Measurements from ENCODE around the gene ATG10.
A peak's percentile ranks its signal among the peaks of the same experiment; 100 is the strongest.

ATG10 gene

DNA sequence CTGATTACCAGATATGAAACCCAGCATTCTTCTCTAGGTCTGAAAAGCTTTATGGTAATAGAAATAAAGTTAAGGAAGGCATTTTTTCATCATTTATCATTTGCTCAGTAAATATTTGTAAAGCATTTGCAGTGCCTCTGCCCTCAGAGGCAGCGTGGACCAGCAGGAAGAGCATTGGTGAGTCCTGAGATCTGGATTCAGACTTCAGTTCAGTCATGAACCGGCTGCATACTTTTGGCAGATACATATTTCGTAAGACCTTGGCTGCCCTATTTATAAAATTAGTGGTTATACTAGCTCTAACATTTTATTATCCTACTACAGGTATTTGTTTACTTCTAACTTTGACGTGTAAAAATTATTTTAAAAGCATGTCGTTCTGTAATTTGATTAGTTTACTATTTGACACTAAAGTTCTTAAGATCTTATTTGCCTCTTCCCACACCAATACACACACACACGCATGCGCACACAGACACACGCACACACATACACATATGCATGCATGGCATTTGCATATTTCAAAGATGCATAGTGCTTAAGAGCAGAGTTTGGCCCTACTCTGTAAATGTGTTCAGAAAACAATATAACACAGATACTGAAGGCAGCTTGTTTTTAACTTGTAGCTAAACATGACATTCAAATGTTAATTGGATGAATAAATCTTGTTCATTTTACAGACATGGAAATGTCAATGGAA is 204.4 kb downstream of the ATG10 start:
- TF ChIP-seq POLR2A (IDR thresholded peaks at IDR 0.05; ENCODE audit: extremely low read depth, insufficient read length) (no peak), MYC (IDR thresholded peaks at IDR 0.05; ENCODE audit: low read depth, low read length) (no peak)
- TF ChIP-seq, protein P1, sequence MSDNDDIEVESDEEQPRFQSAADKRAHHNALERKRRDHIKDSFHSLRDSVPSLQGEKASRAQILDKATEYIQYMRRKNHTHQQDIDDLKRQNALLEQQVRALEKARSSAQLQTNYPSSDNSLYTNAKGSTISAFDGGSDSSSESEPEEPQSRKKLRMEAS (IDR thresholded peaks at IDR 0.05; ENCODE audit: low read depth, low read length), result no peak
- TF ChIP-seq, protein P2, sequence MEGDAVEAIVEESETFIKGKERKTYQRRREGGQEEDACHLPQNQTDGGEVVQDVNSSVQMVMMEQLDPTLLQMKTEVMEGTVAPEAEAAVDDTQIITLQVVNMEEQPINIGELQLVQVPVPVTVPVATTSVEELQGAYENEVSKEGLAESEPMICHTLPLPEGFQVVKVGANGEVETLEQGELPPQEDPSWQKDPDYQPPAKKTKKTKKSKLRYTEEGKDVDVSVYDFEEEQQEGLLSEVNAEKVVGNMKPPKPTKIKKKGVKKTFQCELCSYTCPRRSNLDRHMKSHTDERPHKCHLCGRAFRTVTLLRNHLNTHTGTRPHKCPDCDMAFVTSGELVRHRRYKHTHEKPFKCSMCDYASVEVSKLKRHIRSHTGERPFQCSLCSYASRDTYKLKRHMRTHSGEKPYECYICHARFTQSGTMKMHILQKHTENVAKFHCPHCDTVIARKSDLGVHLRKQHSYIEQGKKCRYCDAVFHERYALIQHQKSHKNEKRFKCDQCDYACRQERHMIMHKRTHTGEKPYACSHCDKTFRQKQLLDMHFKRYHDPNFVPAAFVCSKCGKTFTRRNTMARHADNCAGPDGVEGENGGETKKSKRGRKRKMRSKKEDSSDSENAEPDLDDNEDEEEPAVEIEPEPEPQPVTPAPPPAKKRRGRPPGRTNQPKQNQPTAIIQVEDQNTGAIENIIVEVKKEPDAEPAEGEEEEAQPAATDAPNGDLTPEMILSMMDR (IDR thresholded peaks at IDR 0.05; ENCODE audit: low read depth, low read length), result no peak
- DNase-seq (ENCODE audit: low read depth), result no peak
- no peak overlapping the region for H3K4me3 ChIP-seq (ENCODE audit: low read depth, low read length)

DNA sequence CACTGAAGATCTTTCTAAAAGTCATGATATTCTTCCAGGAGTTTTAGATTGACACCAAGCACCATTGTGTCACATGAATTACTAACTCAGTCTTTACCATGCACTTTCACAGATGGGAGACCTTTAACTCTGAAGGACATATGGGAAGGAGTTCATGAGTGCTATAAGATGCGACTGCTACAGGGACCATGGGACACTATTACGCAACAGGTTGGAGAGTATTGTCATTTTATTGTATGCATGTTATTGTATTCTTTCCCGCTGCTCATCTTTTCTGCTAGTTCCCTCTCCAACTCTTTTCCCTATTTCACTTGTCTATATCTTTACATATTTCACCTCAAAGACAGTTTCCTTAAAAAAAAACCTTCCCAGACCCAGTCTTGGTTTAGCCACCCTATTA is 206.6 kb downstream of the ATG10 start:
- TF ChIP-seq MYC (IDR thresholded peaks at IDR 0.05; ENCODE audit: low read depth, low read length) (no peak), POLR2A (IDR thresholded peaks at IDR 0.05; ENCODE audit: extremely low read depth, insufficient read length) (no peak)
- TF ChIP-seq, protein P2 (IDR thresholded peaks at IDR 0.05; ENCODE audit: low read depth, low read length), result no peak
- TF ChIP-seq, protein P1 (IDR thresholded peaks at IDR 0.05; ENCODE audit: low read depth, low read length), result no peak
- no peak overlapping the region for H3K4me3 ChIP-seq (ENCODE audit: low read depth, low read length)
- DNase-seq (ENCODE audit: low read depth), result no peak

DNA sequence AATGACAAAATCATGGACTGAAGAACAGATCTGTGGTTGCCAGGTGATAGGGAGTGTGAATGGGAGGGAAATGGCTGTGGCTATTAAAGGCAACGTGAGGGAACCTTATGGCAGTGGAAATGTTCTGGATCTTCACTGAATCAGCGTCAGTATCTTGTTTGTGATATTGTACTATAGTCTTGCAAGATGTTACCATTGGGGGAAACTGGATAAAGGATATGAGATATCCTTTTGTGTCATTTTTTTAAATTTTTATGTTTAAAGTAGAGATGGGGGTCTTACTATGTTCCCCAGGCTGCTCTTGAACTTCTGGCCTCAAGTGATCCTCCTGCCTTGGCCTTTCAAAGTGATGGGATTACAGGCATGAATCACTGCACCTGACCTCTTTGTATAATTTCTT is 210.8 kb downstream of the ATG10 start:
- TF ChIP-seq, protein P2 (IDR thresholded peaks at IDR 0.05; ENCODE audit: low read depth, low read length), result no peak
- TF ChIP-seq POLR2A (IDR thresholded peaks at IDR 0.05; ENCODE audit: extremely low read depth, insufficient read length), result no peak
- no peak for TF ChIP-seq MYC (IDR thresholded peaks at IDR 0.05; ENCODE audit: low read depth, low read length)
- TF ChIP-seq, protein P1 (IDR thresholded peaks at IDR 0.05; ENCODE audit: low read depth, low read length), result no peak
- DNase-seq (ENCODE audit: low read depth), result no peak
- no peak overlapping the region for H3K4me3 ChIP-seq (ENCODE audit: low read depth, low read length)

DNA sequence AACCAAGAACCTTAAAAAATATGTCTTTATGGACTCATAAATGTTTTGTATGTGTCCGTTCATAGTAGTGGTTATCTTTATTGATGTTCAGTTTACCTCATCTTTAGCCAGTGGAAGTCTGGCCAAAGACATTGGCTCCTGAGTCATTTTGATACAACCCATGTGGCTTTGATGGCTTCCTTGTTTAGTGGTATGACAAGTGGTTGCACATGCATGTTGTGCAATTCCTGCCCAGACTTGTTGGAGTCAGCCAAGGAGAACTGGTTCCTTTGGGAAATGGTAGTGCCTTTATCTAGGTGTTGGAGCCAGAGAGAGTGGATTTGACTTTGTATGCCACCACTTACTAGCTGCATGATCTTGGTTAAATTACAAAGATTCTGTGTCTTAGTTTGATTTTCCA is 212.0 kb downstream of the ATG10 start:
- DNase-seq (ENCODE audit: low read depth), result peak; percentile 62
- TF ChIP-seq, protein P2 (IDR thresholded peaks at IDR 0.05; ENCODE audit: low read depth, low read length), result no peak
- TF ChIP-seq MYC (IDR thresholded peaks at IDR 0.05; ENCODE audit: low read depth, low read length), result no peak
- TF ChIP-seq, protein P1 (IDR thresholded peaks at IDR 0.05; ENCODE audit: low read depth, low read length), result no peak
- no peak for TF ChIP-seq POLR2A (IDR thresholded peaks at IDR 0.05; ENCODE audit: extremely low read depth, insufficient read length)

DNA sequence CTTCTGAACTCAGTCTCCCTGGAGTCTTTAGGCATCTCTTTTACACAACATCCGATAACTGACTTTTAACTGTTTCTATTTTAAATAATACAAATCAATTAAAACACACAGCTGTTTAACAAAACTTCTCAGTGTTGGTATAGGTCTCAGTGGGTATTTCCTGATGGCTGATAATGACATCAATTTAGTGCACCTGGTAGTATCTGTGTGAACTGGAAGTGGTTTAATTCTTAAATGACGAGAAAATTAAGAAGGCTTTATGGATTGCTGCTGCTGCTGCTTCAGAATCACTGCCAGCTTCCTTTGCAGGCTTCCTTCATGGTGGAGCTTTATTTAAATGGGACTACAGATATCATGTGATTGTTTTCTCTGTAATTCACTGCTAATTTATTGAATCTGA is 214.0 kb downstream of the ATG10 start:
- TF ChIP-seq, protein P1 (IDR thresholded peaks at IDR 0.05; ENCODE audit: low read depth, low read length), result no peak
- no peak for TF ChIP-seq MYC (IDR thresholded peaks at IDR 0.05; ENCODE audit: low read depth, low read length)
- no peak for TF ChIP-seq POLR2A (IDR thresholded peaks at IDR 0.05; ENCODE audit: extremely low read depth, insufficient read length)
- TF ChIP-seq, protein P2 (IDR thresholded peaks at IDR 0.05; ENCODE audit: low read depth, low read length), result no peak
- H3K4me3 ChIP-seq (ENCODE audit: low read depth, low read length), result no peak overlapping the region
- DNase-seq (ENCODE audit: low read depth), result no peak

More for the DNA sequence above, 212.0 kb downstream of the ATG10 start:
- no peak overlapping the region for H3K4me3 ChIP-seq (ENCODE audit: low read depth, low read length)
